Neural cell (in vitro differentiated cells): ENCODE measurements around the gene LARP7. TPM values are rescaled to one million over a fixed set of nuclear protein-coding genes. Genes with fewer than 3 reads are reported as not detected.

Source experiments
- H2AFZ ChIP-seq: fragments of 200-600, 300-800 bp; sonication (generic), shearing (Covaris generic); 2 replicates; pipeline ENCODE4 v1.6.0; 2014; ENCODE audit warnings: low read depth, mild to moderate bottlenecking, antibody characterized with exemption, low read length, moderate library complexity
- H3F3A ChIP-seq: fragments of 200-600 bp; shearing (Covaris generic); 2 replicates; pipeline ENCODE4 v1.6.1; 2016; ENCODE audit warnings: mild to moderate bottlenecking, moderate library complexity, mixed read lengths, antibody characterized with exemption, low read length; ENCODE audit not compliant: insufficient read depth, poor library complexity, severe bottlenecking
- H3K27ac ChIP-seq: fragments of 200-600, 300-800 bp; sonication (generic), shearing (Covaris generic); 2 replicates; pipeline ENCODE4 v1.5.1; 2014; ENCODE audit warnings: mild to moderate bottlenecking, low read length, moderate library complexity
- H3K27me3 ChIP-seq: fragments of 300-800, 200-600 bp; sonication (generic), shearing (Covaris generic); 2 replicates; pipeline ENCODE4 v1.6.0; 2014; ENCODE audit warnings: mild to moderate bottlenecking, low read depth, low read length, moderate library complexity; ENCODE audit not compliant: insufficient read depth
- H3K36me3 ChIP-seq: fragments of 300-800, 200-600 bp; sonication (generic), shearing (Covaris generic); 2 replicates; pipeline ENCODE4 v1.5.1; 2014; ENCODE audit warnings: mild to moderate bottlenecking, antibody characterized with exemption, low read length, moderate library complexity; ENCODE audit not compliant: insufficient read depth
- H3K4me2 ChIP-seq: fragments of 300-800, 200-600 bp; sonication (generic), shearing (Covaris generic); 2 replicates; pipeline ENCODE4 v1.6.0; 2014; ENCODE audit warnings: mild to moderate bottlenecking, low read length
- H3K4me3 ChIP-seq: fragments of 300-800, 200-600 bp; sonication (generic), shearing (Covaris generic); 2 replicates; pipeline ENCODE4 v1.5.1; 2014; ENCODE audit warnings: mild to moderate bottlenecking, low read length, moderate library complexity
- H3K79me2 ChIP-seq: fragments of 200-600 bp; shearing (Covaris generic); replicated peaks from 2 replicates; pipeline ENCODE4 v1.6.0; 2014; ENCODE audit warnings: mild to moderate bottlenecking, low read length, moderate library complexity; ENCODE audit not compliant: insufficient read depth
- H3K9ac ChIP-seq: fragments of 300-800, 200-600 bp; sonication (generic), shearing (Covaris generic); 2 replicates; pipeline ENCODE4 v1.6.1; 2016; ENCODE audit warnings: mild to moderate bottlenecking, low read length, mixed read lengths
- H3K9me2 ChIP-seq: fragments of 200-600 bp; shearing (Covaris generic); 2 replicates; pipeline ENCODE4 v1.6.1; 2016; ENCODE audit warnings: mild to moderate bottlenecking, low read length, mixed read lengths; ENCODE audit not compliant: insufficient read depth
- H3K9me3 ChIP-seq: fragments of 200-600, 300-800 bp; sonication (generic), shearing (Covaris generic); 2 replicates; pipeline ENCODE4 v1.6.1; 2016; ENCODE audit warnings: mild to moderate bottlenecking, mixed run types, low read length, moderate library complexity, mixed read lengths
- H4K20me1 ChIP-seq: fragments of 200-600 bp; shearing (Covaris generic); 2 replicates; pipeline ENCODE4 v1.6.1; 2016; ENCODE audit warnings: mild to moderate bottlenecking, mixed run types; ENCODE audit not compliant: insufficient read depth
- CTCF ChIP-seq: fragments of 450-650 bp; IDR thresholded peaks from 2 replicates; pipeline ENCODE4 v1.5.1; 2014; ENCODE audit warnings: antibody characterized with exemption, mild to moderate bottlenecking, moderate library complexity; ENCODE audit not compliant: poor library complexity, severe bottlenecking
- EP300 ChIP-seq: fragments of 450-650 bp; conservative IDR thresholded peaks from 2 replicates; pipeline ENCODE4 v1.6.1; 2014; ENCODE audit warnings: antibody characterized with exemption, mild to moderate bottlenecking, moderate library complexity; ENCODE audit not compliant: poor library complexity, severe bottlenecking
- EZH2 ChIP-seq: fragments of 200-600, 300-800 bp; shearing (Covaris generic), sonication (generic); IDR thresholded peaks from 2 replicates; pipeline ENCODE4 v1.6.1; 2014; ENCODE audit warnings: antibody characterized with exemption, low read length, borderline replicate concordance, mild to moderate bottlenecking; ENCODE audit not compliant: insufficient read depth, poor library complexity, severe bottlenecking
- MXI1 ChIP-seq: fragments of 450-650 bp; conservative IDR thresholded peaks from 2 replicates; pipeline ENCODE4 v1.6.1; 2014; ENCODE audit warnings: antibody characterized with exemption, mild to moderate bottlenecking; ENCODE audit not compliant: poor library complexity, severe bottlenecking
- POLR2AphosphoS5 ChIP-seq: IDR thresholded peaks from 2 replicates; pipeline ENCODE4 v1.6.1; 2012
- RAD21 ChIP-seq: fragments of 450-650 bp; conservative IDR thresholded peaks from 2 replicates; pipeline ENCODE4 v1.6.1; 2014; ENCODE audit warnings: antibody characterized with exemption, mild to moderate bottlenecking, moderate library complexity
- REST ChIP-seq: IDR thresholded peaks from 2 replicates; pipeline ENCODE4 v1.6.1; 2012; ENCODE audit warnings: borderline replicate concordance
- SMC3 ChIP-seq: fragments of 450-650 bp; conservative IDR thresholded peaks from 2 replicates; pipeline ENCODE4 v1.6.1; 2014; ENCODE audit warnings: antibody characterized with exemption, mild to moderate bottlenecking, moderate library complexity; ENCODE audit not compliant: poor library complexity
- TAF1 ChIP-seq: IDR thresholded peaks from 2 replicates; pipeline ENCODE4 v1.6.1; 2012; ENCODE audit warnings: low read depth
- polyA plus RNA-seq: library from polyadenylated mRNA; depleted of rRNA; stranded (reverse); fragments of >200 nt; gene quantifications from 2 replicates; pipeline ENCODE4 v1.2.3, GENCODE V29; 2014

Gene LARP7
- polyA plus RNA-seq, 1 donor from 2014 or later, result 48.2 TPM

- H2AFZ ChIP-seq, result no peak overlapping the region
- no peaks in the 10 kb centered on the region for H4K20me1 ChIP-seq
- no peaks in the 10 kb centered on the region for H3K27me3 ChIP-seq
- no peak overlapping the region for H3K4me2 ChIP-seq
- no peaks in the 10 kb centered on the region for H3K9me2 ChIP-seq
- TF ChIP-seq POLR2AphosphoS5, result no peak
- no peak for TF ChIP-seq REST
- TF ChIP-seq SMC3, result no peak
- no peak for TF ChIP-seq TAF1
- no peak for TF ChIP-seq RAD21
- TF ChIP-seq CTCF, result no peak
- TF ChIP-seq MXI1, result no peak
- no peak for TF ChIP-seq EP300
- TF ChIP-seq EZH2, result no peak
- H3K9me3 ChIP-seq, result no peaks in the 10 kb centered on the region
- H3F3A ChIP-seq, result no peaks in the 10 kb centered on the region
- H3K9ac ChIP-seq, result no peak overlapping the region
- H3K79me2 ChIP-seq, result no peaks in the 10 kb centered on the region
- no peaks in the 10 kb centered on the region for H3K36me3 ChIP-seq
- H3K27ac ChIP-seq, result no peak overlapping the region
- H3K4me3 ChIP-seq, result no peak overlapping the region
Measured at GRCh38 chr4:112591593-112591992, 45.4 kb upstream of the LARP7 start.

- no peak for TF ChIP-seq EP300
- no peak for TF ChIP-seq REST
- TF ChIP-seq MXI1, result no peak
- TF ChIP-seq SMC3, result no peak
- TF ChIP-seq EZH2, result no peak
- TF ChIP-seq TAF1, result no peak
- no peak for TF ChIP-seq RAD21
- TF ChIP-seq POLR2AphosphoS5, result no peak
- TF ChIP-seq CTCF, result no peak
- H2AFZ ChIP-seq, result no peak overlapping the region
- no peak overlapping the region for H3K9ac ChIP-seq
- H4K20me1 ChIP-seq, result no peaks in the 10 kb centered on the region
- H3K9me2 ChIP-seq, result no peaks in the 10 kb centered on the region
- H3F3A ChIP-seq, result no peaks in the 10 kb centered on the region
- H3K27me3 ChIP-seq, result no peaks in the 10 kb centered on the region
- no peak overlapping the region for H3K4me3 ChIP-seq
- H3K36me3 ChIP-seq, result no peaks in the 10 kb centered on the region
- no peak overlapping the region for H3K4me2 ChIP-seq
- H3K27ac ChIP-seq, result no peak overlapping the region
- no peaks in the 10 kb centered on the region for H3K9me3 ChIP-seq
- no peaks in the 10 kb centered on the region for H3K79me2 ChIP-seq
Measured at GRCh38 chr4:112592717-112593116, 44.2 kb upstream of the LARP7 start.
